ENCODE results near the gene PAFAH1B1. TPM values are rescaled to one million over a fixed set of nuclear protein-coding genes. Genes with fewer than 3 reads are reported as not detected.

Gene PAFAH1B1
- total RNA-seq, 1 experiment from 2014 or later = 49.1 TPM

- H3K4me3 ChIP-seq (ENCODE audit: low read length) = peak overlapping the region; percentile 97
- no peaks in the 10 kb centered on the region for H3K36me3 ChIP-seq (ENCODE audit: low read depth, low read length)
- ATAC-seq = no peak
- H3F3A ChIP-seq (ENCODE audit: low read length, unreplicated experiment) = no peaks in the 10 kb centered on the region
- no peak overlapping the region for H3K27ac ChIP-seq (ENCODE audit: low read length)
- no peak for TF ChIP-seq CTCF (conservative IDR thresholded peaks at IDR 0.05; ENCODE audit: low read depth, low read length)
- no peak for TF ChIP-seq EZH2phosphoT487 (IDR thresholded peaks at IDR 0.05; ENCODE audit: borderline replicate concordance, low read length)
- TF ChIP-seq EZH2 (IDR thresholded peaks at IDR 0.05; ENCODE audit: low read length, unreplicated experiment) = no peak
- H3K4me2 ChIP-seq (ENCODE audit: low read length) = peak overlapping the region; percentile 79
- TSS peak; percentile 88 for BruUV-seq (replicated peaks)
- H3K9ac ChIP-seq (ENCODE audit: low read length) = peak overlapping the region; percentile 93
- POLR2A ChIA-PET (ENCODE audit: unreplicated experiment) = no interaction called here
- H3K79me2 ChIP-seq (ENCODE audit: low read length) = peaks cover 46% of the 10 kb centered on the region
- H3K9me2 ChIP-seq (replicated peaks; ENCODE audit: low read length) = no peaks in the 10 kb centered on the region
- H2AFZ ChIP-seq (ENCODE audit: low read length) = peak overlapping the region; percentile 75
- H4K20me1 ChIP-seq (ENCODE audit: low read length) = peaks cover 31% of the 10 kb centered on the region
- DNase-seq = no peak
- no peaks in the 10 kb centered on the region for H3K27me3 ChIP-seq (ENCODE audit: low read length)
- H3K4me1 ChIP-seq (ENCODE audit: insufficient read depth, low read length) = peaks cover 20% of the 10 kb centered on the region
- CTCF ChIA-PET = no interaction called here
- intact Hi-C loops (cut with micrococcal nuclease) = no loop called here
- no peaks in the 10 kb centered on the region for H3K9me3 ChIP-seq (ENCODE audit: low read length)
Observed at GRCh38 chr17:2712300-2713043, 119.0 kb downstream of the PAFAH1B1 start.

- no TSS peak for BruUV-seq (replicated peaks)
- no peak for DNase-seq
- Histone ChIP-seq H3K9me3 (ENCODE audit: low read length) (no peaks in the 10 kb centered on the region), H3K79me2 (ENCODE audit: low read length) (peaks cover 32% of the 10 kb centered on the region), H3K9ac (ENCODE audit: low read length) (no peak overlapping the region), H2AFZ (ENCODE audit: low read length) (no peak overlapping the region), H3K36me3 (ENCODE audit: low read depth, low read length) (no peaks in the 10 kb centered on the region), H3K9me2 (replicated peaks; ENCODE audit: low read length) (no peaks in the 10 kb centered on the region), H3K4me3 (ENCODE audit: low read length) (no peak overlapping the region), H3K4me1 (ENCODE audit: insufficient read depth, low read length) (peaks cover 18% of the 10 kb centered on the region), H3K4me2 (ENCODE audit: low read length) (no peak overlapping the region), H3K27me3 (ENCODE audit: low read length) (no peaks in the 10 kb centered on the region), H4K20me1 (ENCODE audit: low read length) (peaks cover 17% of the 10 kb centered on the region), H3K27ac (ENCODE audit: low read length) (no peak overlapping the region), H3F3A (ENCODE audit: low read length, unreplicated experiment) (no peaks in the 10 kb centered on the region)
- ATAC-seq = no peak
- ChIA-PET CTCF (no interaction called here), POLR2A (ENCODE audit: unreplicated experiment) (interaction anchor here (0.6 kb wide), 1 partner anchor 30 kb away, joined by 4 read pairs; no protein-coding TSS in a partner anchor)
- no peak for TF ChIP-seq EZH2 (IDR thresholded peaks at IDR 0.05; ENCODE audit: low read length, unreplicated experiment)
- no peak for TF ChIP-seq CTCF (conservative IDR thresholded peaks at IDR 0.05; ENCODE audit: low read depth, low read length)
- TF ChIP-seq EZH2phosphoT487 (IDR thresholded peaks at IDR 0.05; ENCODE audit: borderline replicate concordance, low read length) = no peak
- intact Hi-C loops (cut with micrococcal nuclease) = no loop called here
Observed at GRCh38 chr17:2713881-2714280, 120.4 kb downstream of the PAFAH1B1 start.

GRCh38 chr17:2716649-2717048, 123.2 kb downstream of the PAFAH1B1 start:
- POLR2A ChIA-PET (ENCODE audit: unreplicated experiment) = no interaction called here
- H3K4me1 ChIP-seq (ENCODE audit: insufficient read depth, low read length) = peaks cover 5% of the 10 kb centered on the region
- H3K4me2 ChIP-seq (ENCODE audit: low read length) = no peak overlapping the region
- BruUV-seq (replicated peaks) = no TSS peak
- H3K36me3 ChIP-seq (ENCODE audit: low read depth, low read length) = no peaks in the 10 kb centered on the region
- ATAC-seq (no peak), DNase-seq (no peak)
- no peak overlapping the region for H3K4me3 ChIP-seq (ENCODE audit: low read length)
- no peak for TF ChIP-seq EZH2 (IDR thresholded peaks at IDR 0.05; ENCODE audit: low read length, unreplicated experiment)
- TF ChIP-seq CTCF (conservative IDR thresholded peaks at IDR 0.05; ENCODE audit: low read depth, low read length) = no peak
- TF ChIP-seq EZH2phosphoT487 (IDR thresholded peaks at IDR 0.05; ENCODE audit: borderline replicate concordance, low read length) = no peak
- no peaks in the 10 kb centered on the region for H3K27me3 ChIP-seq (ENCODE audit: low read length)
- no peak overlapping the region for H3K9ac ChIP-seq (ENCODE audit: low read length)
- no peaks in the 10 kb centered on the region for H3K9me2 ChIP-seq (replicated peaks; ENCODE audit: low read length)
- CTCF ChIA-PET = no interaction called here
- no peaks in the 10 kb centered on the region for H3F3A ChIP-seq (ENCODE audit: low read length, unreplicated experiment)
- no peaks in the 10 kb centered on the region for H3K9me3 ChIP-seq (ENCODE audit: low read length)
- intact Hi-C loops (cut with micrococcal nuclease) = no loop called here
- peaks cover 7% of the 10 kb centered on the region for H3K79me2 ChIP-seq (ENCODE audit: low read length)
- no peak overlapping the region for H2AFZ ChIP-seq (ENCODE audit: low read length)
- H4K20me1 ChIP-seq (ENCODE audit: low read length) = no peaks in the 10 kb centered on the region
- H3K27ac ChIP-seq (ENCODE audit: low read length) = no peak overlapping the region

All from PC-3 (cell line).